Measurements from ENCODE around the gene ZNF736.
"Not testable (repeated sequence)": the region's sequence is repeated elsewhere in the genome, so short reads cannot be mapped to it uniquely, and the experiment has no call there.

- TF ChIP-seq POLR2A (IDR thresholded peaks at IDR 0.05; ENCODE audit: low read depth, low read length); TAF1 (IDR thresholded peaks at IDR 0.05; ENCODE audit: borderline replicate concordance, low read depth, low read length); POLR2AphosphoS5 (IDR thresholded peaks at IDR 0.05; ENCODE audit: low read depth, low read length): not testable (repeated sequence)
Observed at GRCh38 chr7:64348713-64349210, 35.0 kb downstream of the ZNF736 start.
